ENCODE results near the gene CEP112.

CEP112 gene

DNA sequence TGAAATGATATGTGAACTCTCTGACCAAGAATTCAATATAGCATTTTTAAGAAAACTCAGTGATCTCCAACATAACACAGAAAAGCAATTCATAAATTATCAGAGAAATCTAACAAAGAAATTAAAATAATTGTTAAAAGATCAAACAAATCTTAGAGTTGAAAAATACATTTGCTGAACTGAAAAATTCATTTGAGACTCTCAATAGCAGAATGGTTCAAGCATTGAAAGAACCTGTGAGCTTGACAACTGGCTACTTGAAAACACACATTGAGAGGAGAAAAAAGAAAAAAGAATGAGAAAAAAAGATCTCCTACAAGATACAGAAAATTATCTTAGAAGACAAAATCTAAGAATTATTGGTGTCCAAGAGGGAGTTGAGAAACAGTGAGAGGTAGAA is 203.5 kb downstream of the CEP112 start:
- no peak for DNase-seq (ENCODE audit: low read depth in 2 of 2)

DNA sequence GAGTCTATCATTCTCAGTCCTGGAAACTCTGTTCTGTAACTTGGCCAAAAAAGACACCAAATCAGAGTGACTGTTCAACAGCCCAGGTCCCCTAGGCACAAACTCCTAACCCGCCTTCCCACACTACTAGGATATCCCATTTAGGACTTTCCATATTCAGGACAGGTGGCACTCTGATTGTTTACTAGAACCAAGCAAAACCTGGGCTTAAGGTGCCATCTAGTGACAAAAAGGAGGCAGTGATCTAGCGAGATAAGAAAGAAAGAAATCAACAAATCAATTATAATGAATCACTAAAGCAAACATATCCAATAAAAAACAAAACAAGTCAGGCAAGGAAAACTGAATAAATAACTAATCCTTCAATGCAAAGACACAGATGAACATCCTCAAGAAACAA is 203.9 kb downstream of the CEP112 start:
- no peak for DNase-seq (ENCODE audit: low read depth in 2 of 2)

GRCh38 chr17:65985571-65985970 is 206.4 kb downstream of the CEP112 start:
- no peak for DNase-seq (ENCODE audit: low read depth in 2 of 2)

DNA sequence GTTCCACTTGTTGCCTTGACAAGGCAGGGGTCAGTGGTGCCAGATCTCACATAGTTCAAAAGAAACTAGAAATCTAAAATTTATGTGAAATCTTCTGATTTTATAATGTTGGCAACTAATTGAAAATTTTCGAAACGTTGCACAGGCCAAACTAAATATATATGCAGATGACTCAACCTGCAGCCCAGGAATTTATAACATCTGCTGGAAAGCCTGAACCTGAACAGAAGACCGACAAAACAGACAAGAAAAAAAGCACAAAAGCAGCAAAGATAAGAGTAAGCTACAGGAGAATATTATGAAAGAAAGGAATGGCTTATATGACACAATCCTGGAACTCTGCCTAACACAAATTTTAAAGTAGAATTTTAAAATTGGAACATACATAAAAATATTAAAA is 207.6 kb downstream of the CEP112 start:
- no peak for DNase-seq (ENCODE audit: low read depth in 2 of 2)

GRCh38 chr17:65978871-65979270 is 213.1 kb downstream of the CEP112 start:
- DNase-seq (ENCODE audit: low read depth in 2 of 2) = no peak

DNA sequence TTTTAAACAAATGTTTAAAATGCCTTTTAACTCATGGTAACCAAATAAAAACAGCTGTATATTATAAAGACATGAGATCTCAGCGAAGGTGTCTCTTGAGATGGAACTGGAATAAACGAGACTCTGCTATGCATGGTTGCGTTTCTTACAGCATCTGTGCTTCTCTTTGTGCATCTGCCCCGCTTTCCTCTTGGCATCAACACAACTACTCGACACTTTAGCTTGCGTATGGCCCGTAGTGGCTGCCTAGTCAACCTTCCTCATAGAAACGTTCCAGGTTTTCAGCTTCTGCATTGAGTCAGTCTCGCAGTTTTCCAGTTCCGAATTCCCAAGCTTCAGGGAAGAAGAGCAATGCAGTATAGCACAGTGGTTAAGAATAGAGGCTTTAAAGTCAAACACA is 214.9 kb downstream of the CEP112 start:
- no peak for DNase-seq (ENCODE audit: low read depth in 2 of 2)

GRCh38 chr17:65975878-65976277 is 216.1 kb downstream of the CEP112 start:
- no peak for DNase-seq (ENCODE audit: low read depth in 2 of 2)

- DNase-seq (ENCODE audit: low read depth in 2 of 2) = no peak
These were observed 218.7 kb downstream of the CEP112 start for GRCh38 chr17:65973237-65973636.

GRCh38 chr17:65967372-65967771 is 224.6 kb downstream of the CEP112 start:
- DNase-seq (ENCODE audit: low read depth in 2 of 2) = no peak

GRCh38 chr17:65966072-65966695 is 225.7 kb downstream of the CEP112 start:
- no peak for DNase-seq (ENCODE audit: low read depth in 2 of 2)

GRCh38 chr17:65963179-65963578 is 228.8 kb downstream of the CEP112 start:
- no peak for DNase-seq (ENCODE audit: low read depth in 2 of 2)

GRCh38 chr17:65959630-65960029 is 232.3 kb downstream of the CEP112 start:
- no peak for DNase-seq (ENCODE audit: low read depth in 2 of 2)

GRCh38 chr17:65956814-65957213 is 235.1 kb downstream of the CEP112 start:
- DNase-seq (ENCODE audit: low read depth in 2 of 2) = no peak

DNA sequence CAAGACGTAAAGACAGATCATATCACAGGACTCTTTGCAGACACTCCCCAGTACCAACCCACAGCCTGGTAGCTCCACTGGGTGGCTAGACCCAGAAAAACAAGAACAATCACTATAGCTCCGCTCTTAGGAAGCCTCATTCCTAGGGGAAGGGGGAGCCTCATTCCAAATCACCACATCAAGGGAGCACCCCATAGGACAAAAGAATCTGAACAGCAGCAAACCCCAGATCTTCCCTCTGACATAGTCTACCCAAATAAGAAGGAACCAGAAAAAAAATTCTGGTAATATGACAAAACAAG is 237.8 kb downstream of the CEP112 start:
- no peak for DNase-seq (ENCODE audit: low read depth in 2 of 2)

- no peak for DNase-seq (ENCODE audit: low read depth in 2 of 2)
These were observed 238.4 kb downstream of the CEP112 start for GRCh38 chr17:65953316-65954147.

- no peak for DNase-seq (ENCODE audit: low read depth in 2 of 2)
These were observed 239.3 kb downstream of the CEP112 start for GRCh38 chr17:65952586-65952985.

DNA sequence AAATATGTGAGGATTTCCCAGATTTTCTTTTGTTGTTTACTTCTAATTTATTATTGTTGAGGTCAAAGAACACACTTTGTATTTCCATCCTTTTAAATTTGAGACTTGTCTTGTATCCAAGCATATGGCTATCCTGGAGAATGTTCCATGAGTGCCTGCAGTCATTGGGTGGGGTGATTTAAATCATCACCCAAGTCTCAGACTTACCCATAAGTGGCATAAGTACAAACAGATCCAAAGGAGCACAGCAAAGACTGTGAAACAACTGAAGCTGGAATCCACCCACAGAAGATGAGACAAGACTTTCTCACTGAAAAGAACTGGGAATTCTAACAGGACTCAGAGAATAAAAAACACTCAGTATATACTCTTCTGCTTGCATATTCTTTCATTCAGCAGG is 239.9 kb downstream of the CEP112 start:
- no peak for DNase-seq (ENCODE audit: low read depth in 2 of 2)

GRCh38 chr17:65947831-65948230 is 244.1 kb downstream of the CEP112 start:
- DNase-seq (ENCODE audit: low read depth in 2 of 2) = no peak

- DNase-seq (ENCODE audit: low read depth in 2 of 2) = no peak
These were observed 249.3 kb downstream of the CEP112 start for GRCh38 chr17:65942592-65942991.

DNA sequence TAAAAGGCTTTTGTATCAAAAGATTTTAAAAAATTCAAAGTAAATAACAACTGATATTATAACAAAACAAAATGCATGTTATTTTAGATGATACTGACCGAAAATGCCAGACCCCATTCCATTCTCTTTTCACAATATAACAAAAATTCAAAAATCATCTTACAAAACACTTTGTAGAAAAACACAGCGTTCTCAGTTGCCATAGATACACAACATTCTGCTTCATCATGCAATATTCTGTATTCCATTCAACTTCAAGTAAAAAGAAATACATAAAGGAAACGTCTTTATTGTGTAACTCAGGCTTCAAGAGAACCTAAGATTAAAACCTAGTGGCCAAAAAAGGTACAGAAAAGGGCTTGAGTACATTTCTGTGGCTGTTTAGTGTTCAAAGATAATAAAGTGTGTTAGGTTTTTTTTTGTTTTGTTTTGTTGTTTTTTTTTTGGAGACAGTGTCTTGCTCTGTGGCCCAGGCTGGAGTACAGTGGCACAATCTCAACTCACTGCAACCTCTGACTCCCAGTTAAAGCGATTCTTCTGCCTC is 250.5 kb downstream of the CEP112 start:
- no peak for DNase-seq (ENCODE audit: low read depth in 2 of 2)

GRCh38 chr17:65936013-65936412 is 255.9 kb downstream of the CEP112 start:
- DNase-seq (ENCODE audit: low read depth in 2 of 2) = no peak

GRCh38 chr17:65933290-65933689 is 258.6 kb downstream of the CEP112 start:
- no peak for DNase-seq (ENCODE audit: low read depth in 2 of 2)
